Dedifferentiated amniotic fluid mesenchymal stem cell (primary cell): ENCODE measurements around the gene BOLA2B.
"Not testable (repeated sequence)": the region's sequence is repeated elsewhere in the genome, so short reads cannot be mapped to it uniquely, and the experiment has no call there.

ENCODE experiments used
- DNase-seq: peaks from one replicate; pipeline ENCODE4 v3.0.0-alpha.2; 2016; ENCODE audit errors: extremely low spot score

BOLA2B gene

DNA sequence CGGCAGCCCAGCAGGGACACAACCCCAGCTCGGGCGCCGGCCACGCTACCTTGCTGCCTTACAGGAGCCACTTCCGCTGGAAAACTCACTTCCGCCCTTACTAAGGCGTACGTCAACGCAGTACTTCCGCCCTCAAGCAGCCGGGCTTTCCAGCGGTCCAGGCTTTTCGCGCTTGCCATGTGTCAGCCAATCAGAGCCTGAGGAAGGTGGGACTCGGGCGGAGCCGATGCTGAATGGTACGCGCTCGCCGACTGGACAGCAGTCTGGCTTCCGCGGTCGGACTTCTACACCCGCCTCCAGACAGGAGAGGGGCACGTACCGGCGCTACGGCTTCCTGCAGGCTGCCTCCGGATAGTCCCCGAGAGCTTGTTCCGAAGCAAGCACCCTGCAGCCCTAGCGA is at the start of gene BOLA2B, which contains the start of gene SLX1A:
Gene BOLA2B, minus strand, starts transcription at position 52 of the 400 bp plus-strand sequence. CDS start 71 bp downstream, outside the sequence.
Gene SLX1A, plus strand, starts transcription at position 261 of the 400 bp plus-strand sequence. CDS start 210 bp downstream, outside the sequence.
- not testable (repeated sequence) for DNase-seq

GRCh38 chr16:30217082-30217481 is 23.6 kb upstream of the BOLA2B start:
- not testable (repeated sequence) for DNase-seq

- DNase-seq = not testable (repeated sequence)
Measured at GRCh38 chr16:30211414-30211813, 17.9 kb upstream of the BOLA2B start.

- DNase-seq = not testable (repeated sequence)
Measured at GRCh38 chr16:30209032-30209431, 15.6 kb upstream of the BOLA2B start.

- not testable (repeated sequence) for DNase-seq
Measured at GRCh38 chr16:30207063-30207704, 13.7 kb upstream of the BOLA2B start.

- DNase-seq = not testable (repeated sequence)
Measured at GRCh38 chr16:30206252-30206651, 12.8 kb upstream of the BOLA2B start.

DNA sequence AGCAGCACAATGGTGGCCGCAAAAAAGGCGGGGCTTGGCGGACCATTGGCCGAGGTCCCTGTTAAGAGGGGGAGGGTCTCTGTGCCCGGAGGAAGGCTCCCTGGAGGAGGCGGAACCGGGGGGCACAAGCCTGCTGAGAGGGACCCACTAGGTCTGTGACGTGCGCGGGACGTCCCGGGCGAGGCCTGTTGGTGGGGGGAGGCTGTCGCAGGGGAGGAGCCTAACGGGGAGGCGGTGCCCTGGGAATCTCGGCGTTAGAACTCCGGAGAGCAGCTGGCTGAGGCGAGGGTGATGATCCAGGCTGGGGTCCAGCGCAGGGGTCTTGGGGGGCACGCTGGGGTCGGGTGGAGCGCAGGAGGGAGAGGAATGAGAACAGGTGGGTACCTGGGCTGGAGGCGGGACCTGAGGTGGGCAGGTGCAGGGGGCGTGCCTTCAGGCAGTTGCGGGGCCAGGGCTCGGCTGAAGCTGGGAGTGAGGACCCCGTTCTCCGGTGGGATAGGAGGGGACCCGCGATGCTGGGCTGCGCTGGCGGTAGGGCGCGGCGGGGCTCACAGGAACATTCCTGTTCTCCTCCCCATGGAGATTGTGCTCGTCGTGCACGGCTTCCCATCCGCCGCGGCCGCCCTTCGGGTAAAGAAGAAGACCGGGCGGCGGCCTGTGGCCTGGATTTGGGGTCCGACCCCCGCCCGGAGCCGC is 12.2 kb upstream of the BOLA2B start:
- not testable (repeated sequence) for DNase-seq

DNA sequence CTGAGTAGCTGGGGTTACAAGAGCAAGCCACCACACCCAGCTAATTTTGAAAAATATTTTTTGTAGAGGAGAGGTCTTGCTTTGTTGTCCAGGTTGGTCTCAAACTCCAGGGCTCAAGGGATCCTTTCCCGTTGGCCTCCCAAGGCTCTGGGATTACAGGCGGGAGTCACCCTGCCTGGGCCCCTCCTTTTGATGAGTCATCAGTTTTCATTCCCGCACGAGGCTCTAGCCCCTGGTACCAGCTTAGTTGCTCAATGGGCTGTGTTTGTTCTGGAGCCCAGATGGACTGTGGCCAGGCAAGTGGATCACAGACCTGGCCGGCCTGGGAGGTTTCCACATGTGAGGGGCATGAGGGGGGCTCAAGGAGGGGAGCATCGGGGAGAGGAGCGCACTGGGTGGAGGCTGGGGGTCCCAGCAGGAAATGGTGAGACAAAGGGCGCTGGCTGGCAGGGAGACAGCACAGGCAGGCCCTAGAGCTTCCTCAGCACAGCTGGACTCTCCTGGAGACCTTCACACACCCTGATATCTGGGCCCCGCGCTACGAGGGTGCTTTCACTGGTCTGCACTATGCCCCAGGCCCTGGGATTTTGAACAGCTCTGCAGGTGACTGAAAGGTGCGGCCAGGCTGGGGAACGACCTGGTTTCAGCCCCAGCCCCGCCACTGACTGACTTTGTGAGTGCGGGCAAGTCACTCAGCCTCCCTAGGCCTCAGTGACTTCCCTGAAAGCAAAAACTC is 6.3 kb upstream of the BOLA2B start:
- not testable (repeated sequence) for DNase-seq

- DNase-seq = not testable (repeated sequence)
Measured at GRCh38 chr16:30199049-30199448, 5.6 kb upstream of the BOLA2B start, which contains the start of gene SULT1A3. TSS of gene SULT1A3 (plus strand) at chr16:30199255. CDS start at chr16:30200729, 1,474 bp downstream.

GRCh38 chr16:30197001-30197400 is 3.5 kb upstream of the BOLA2B start:
- DNase-seq = not testable (repeated sequence)

DNA sequence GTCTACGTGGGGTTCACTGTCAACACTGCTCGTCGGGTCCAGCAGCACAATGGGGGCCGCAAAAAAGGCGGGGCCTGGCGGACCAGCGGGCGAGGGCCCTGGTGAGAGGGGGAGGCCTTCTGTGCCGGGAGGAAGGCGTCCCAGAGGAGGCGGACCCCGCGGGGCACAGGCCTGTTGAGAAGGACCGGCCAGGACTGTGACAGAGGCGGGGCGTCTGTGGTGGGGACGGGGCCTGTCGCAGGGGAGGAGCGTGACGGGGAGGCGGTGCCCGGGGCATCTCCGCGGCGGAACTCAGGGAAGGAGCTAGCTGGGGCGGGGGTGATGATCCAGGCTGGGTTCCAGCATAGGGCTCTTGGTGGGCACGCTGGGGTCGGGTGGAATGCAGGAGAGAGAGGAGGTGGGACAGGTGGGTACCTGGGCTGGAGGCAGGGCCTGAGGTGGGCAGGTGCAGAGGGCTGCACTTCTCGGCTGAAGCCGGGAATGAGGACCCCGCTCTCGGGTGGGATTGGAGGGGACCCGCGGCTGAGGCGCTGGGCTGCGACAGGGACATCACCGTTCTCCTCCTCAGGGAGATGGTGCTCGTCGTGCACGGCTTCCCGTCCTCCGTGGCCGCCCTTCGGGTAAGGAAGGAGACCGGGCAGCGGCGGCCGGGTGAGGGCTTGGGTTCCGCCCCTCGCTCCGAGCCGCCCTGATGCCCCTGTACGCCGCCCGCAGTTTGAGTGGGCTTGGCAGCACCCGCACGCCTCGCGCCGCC is 883 bp upstream of the BOLA2B start:
- DNase-seq = not testable (repeated sequence)

DNA sequence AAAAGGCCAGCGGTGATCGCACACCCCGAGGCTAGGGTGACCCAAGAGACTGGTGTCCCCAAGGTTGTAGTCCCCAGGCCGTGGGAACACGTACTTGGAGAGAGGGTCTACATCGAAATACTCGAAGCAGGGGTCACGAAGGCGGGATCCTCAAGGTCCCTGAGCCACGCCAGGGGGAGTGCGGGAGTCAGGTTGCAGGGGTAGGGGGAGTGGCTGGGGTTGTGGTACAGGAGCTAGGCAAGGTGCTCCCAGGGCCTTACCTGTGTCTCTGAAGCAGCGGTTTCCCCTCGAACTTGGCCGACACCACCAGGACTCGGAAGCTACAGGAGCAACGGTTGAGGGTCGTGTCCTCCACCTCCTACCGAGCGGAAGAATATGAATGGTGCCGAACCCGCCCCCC is 368 bp downstream of the BOLA2B start:
- not testable (repeated sequence) for DNase-seq

DNA sequence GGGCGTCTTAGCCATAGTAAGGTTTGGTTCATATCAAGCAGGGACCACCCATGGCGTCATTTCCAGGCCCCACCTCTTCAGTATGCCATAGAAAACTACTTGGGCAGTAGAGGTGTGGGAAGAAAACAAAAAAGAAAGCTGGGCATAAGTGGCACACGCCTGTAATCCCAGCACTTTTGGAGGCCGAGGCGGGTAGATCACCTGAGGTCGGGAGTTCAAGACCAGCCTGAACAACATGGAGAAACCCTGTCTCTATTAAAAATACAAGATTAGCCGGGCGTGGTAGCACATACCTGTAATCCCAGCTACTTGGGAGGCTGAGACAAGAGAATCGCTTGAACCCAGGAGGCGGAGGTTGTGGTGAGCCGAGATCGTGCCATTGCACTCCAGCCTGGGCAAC is 2.3 kb downstream of the BOLA2B start:
- not testable (repeated sequence) for DNase-seq

DNA sequence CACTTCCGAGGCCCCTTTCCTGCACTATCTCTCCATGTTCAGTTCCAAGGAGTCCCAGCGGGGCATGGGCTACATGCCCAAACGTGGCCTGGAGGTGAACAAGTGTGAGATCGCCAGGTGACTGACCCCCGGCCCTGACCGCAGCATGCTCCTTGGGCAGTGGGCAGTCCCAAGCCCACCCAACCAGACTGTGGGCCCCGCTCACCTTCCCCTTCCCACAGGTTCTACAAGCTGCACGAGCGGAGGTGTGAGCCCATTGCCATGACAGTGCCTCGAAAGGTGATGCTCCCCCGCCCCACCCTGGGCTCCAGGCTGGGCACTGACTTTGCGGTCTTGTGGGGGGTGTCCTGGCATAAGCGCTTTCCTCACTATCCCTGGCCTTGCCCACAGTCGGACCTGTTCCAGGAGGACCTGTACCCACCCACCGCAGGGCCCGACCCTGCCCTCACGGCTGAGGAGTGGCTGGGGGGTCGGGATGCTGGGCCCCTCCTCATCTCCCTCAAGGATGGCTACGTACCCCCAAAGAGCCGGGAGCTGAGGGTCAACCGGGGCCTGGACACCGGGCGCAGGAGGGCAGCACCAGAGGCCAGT is 5.4 kb downstream of the BOLA2B start:
- DNase-seq = no peak

DNA sequence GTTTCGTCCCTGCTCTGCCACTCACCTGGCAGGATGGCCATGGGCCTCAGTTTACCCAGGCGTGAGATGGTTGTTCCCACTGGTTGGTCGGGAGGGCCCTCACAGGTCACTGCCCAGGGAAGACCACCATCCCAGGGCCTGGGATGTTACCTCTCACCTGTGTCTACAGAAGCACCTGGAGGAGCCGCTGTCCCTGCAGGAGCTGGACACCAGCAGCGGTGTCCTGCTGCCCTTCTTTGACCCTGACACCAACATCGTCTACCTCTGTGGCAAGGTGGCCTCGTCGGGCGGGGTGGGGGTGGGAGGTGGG is 6.0 kb downstream of the BOLA2B start:
- no peak for DNase-seq

- DNase-seq = peak; percentile 24
Measured at GRCh38 chr16:30186782-30187555, 6.5 kb downstream of the BOLA2B start.

DNA sequence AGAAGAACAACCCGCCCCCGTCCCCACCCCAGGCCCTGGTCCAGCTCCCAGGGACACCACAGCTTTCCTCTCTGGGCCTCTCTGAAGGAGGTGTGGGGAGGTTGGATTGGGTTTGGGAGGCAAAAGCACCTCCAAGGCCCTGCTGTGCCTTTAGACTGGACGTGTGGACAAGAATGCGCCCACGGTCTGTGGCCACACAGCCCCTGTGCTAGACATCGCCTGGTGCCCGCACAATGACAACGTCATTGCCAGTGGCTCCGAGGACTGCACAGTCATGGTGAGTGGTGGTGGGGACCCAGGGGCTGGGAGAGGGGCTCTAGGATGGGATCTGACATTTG is 7.1 kb downstream of the BOLA2B start:
- DNase-seq = no peak

DNA sequence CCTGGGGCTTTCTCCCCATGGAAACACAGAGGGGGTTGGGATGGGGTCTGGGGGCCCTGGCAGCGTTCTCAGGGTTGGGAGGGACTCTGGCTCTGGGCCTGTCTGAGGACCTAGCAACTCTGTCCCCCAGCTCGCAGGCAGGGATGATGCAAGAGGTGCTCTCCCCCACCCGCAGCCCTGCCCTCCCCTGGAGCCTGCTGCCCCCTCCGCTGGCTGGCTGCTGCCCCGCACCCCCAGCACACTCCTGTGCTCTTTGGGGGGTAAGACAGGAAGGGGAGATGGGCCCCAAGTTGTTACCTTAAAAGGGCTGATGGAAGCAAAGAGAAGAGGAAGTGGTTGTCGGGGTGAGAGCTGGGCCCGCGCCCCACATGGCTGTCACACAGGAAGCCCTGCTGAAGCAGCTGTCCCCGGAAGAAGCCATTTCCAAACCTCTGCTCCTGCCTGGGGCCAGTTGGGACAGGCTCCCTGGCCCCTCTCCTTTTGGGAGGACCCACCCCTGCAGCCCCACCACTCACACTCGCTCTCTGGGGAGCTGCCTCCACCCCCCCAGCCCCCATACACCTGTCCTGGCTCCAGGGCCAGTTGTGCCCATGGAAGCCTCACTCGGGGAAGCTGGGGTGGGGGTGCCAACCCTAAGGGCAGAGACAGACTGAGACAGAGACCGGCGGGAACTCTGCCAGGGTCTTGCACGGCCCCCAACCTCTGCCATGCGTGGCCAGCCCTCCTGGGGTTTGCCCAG is 7.6 kb downstream of the BOLA2B start:
- no peak for DNase-seq

DNA sequence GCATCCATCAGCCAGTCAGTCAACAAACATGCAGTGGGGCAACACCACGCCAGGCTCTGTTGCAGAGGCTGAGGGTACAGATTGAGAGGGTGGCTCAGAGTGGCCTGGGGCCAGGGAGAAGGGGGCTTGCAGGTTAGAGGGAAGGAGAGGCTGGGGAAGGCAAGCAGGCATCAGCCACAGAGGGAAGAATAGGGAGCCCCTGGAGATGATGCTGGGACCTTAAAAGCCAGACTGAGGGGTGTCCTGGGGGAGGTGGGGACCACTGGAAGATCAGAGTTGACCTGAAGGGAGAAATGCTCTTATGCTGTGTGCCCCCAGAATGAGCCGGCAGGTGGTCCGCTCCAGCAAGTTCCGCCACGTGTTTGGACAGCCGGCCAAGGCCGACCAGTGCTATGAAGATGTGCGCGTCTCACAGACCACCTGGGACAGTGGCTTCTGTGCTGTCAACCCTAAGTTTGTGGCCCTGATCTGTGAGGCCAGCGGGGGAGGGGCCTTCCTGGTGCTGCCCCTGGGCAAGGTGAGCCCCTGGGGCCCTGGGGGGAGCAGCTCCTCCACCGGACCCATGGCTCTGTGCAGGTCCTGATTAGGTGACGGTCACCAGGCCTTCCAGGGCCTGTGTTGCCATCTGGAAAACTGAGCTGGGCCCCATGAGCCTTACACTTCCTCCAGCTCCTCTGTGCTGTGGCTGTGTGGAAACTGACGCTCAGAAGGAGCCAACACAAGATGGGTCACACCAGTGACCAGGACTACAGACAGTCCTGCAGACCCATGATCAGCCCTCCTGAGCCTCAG is 8.4 kb downstream of the BOLA2B start:
- DNase-seq = no peak
